OCI-LY3 (cell line): ENCODE data around the gene POLR3GL.

Experiments used
- H2AFZ ChIP-seq: fragments of 200-600, 300-600 bp; shearing (Covaris generic); 2 replicates; pipeline ENCODE4 v1.6.0; 2014; ENCODE audit warnings: antibody characterized with exemption, low read depth, low read length
- H3K27ac ChIP-seq: fragments of 200-600, 300-600 bp; sonication (generic); 2 replicates; pipeline ENCODE4 v1.5.1; 2014; ENCODE audit warnings: mild to moderate bottlenecking, low read length, moderate library complexity, mixed read lengths
- H3K27me3 ChIP-seq: fragments of 200-600, 300-600 bp; sonication (generic); 2 replicates; pipeline ENCODE4 v1.6.1; 2014; ENCODE audit warnings: low read depth, low read length, mixed read lengths
- H3K36me3 ChIP-seq: fragments of 200-600, 300-600 bp; sonication (generic); replicated peaks from 2 replicates; pipeline ENCODE3; 2014; ENCODE audit warnings: low read depth, low read length, mixed read lengths
- H3K4me1 ChIP-seq: fragments of 300-600, 200-600 bp; sonication (generic); 2 replicates; pipeline ENCODE4 v1.6.1; 2014; ENCODE audit warnings: low read length, mixed read lengths
- H3K4me2 ChIP-seq: fragments of 200-600, 300-600 bp; sonication (generic); 2 replicates; pipeline ENCODE4 v1.6.1; 2014; ENCODE audit warnings: low read length, mixed read lengths
- H3K4me3 ChIP-seq: fragments of 300-600, 200-600 bp; sonication (generic); 2 replicates; pipeline ENCODE4 v1.5.1; 2014; ENCODE audit warnings: antibody characterized with exemption, mild to moderate bottlenecking, low read length, moderate library complexity
- H3K79me2 ChIP-seq: fragments of 300-600, 200-600 bp; shearing (Covaris generic); 2 replicates; pipeline ENCODE4 v1.6.1; 2014; ENCODE audit warnings: mild to moderate bottlenecking, low read length, mixed read lengths
- H3K9ac ChIP-seq: fragments of 300-600, 200-600 bp; shearing (Covaris generic); 2 replicates; pipeline ENCODE4 v1.6.0; 2014; ENCODE audit warnings: mild to moderate bottlenecking, low read length, moderate library complexity
- H3K9me3 ChIP-seq: fragments of 200-600, 300-600 bp; shearing (Covaris generic); 2 replicates; pipeline ENCODE4 v1.6.1; 2014; ENCODE audit warnings: low read length, mixed read lengths; ENCODE audit not compliant: insufficient read depth
- H4K20me1 ChIP-seq: fragments of 200-600, 300-600 bp; sonication (generic); 2 replicates; pipeline ENCODE4 v1.6.1; 2016; ENCODE audit warnings: low read length, mixed read lengths; ENCODE audit not compliant: insufficient read depth
- CTCF ChIP-seq: fragments of 200-600, 300-600 bp; sonication (generic); IDR thresholded peaks from 2 replicates; pipeline ENCODE4 v1.5.1; 2014; ENCODE audit warnings: antibody characterized with exemption, low read length, low read depth
- EZH2phosphoT487 ChIP-seq: fragments of 200-600 bp; shearing (Covaris generic); IDR thresholded peaks from 2 replicates; pipeline ENCODE4 v1.6.1; 2018; ENCODE audit warnings: antibody characterized with exemption, mixed run types, low read depth

POLR3GL gene

DNA sequence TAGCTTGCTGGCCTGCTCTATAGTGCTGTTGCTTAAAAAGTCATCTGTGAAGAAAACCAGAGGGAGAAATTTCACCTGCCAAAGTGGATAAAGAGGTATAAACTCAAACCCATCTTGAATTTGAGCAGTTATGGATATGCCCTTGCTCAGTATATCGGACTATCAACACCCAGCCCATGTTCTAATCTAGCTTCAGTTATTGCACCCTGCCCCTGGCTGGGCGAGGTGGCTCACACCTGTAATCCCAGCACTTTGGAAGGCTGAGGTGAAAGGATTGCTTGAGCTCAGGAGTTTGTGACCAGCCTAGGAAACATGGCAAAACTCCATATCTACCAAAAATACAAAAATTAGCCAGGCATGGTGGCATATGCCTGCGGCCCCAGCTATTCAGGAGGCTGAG, 20.0 kb upstream of the POLR3GL start:
- Histone ChIP-seq H2AFZ (no peak overlapping the region), H3K4me1 (no peaks in the 10 kb centered on the region), H3K9ac (no peak overlapping the region), H3K27ac (no peak overlapping the region), H4K20me1 (no peaks in the 10 kb centered on the region), H3K4me2 (no peak overlapping the region), H3K4me3 (no peak overlapping the region), H3K27me3 (no peaks in the 10 kb centered on the region), H3K9me3 (no peaks in the 10 kb centered on the region), H3K79me2 (0 out of 2 replicates have a peak, but pooled peaks cover 2% of the 10 kb centered on the region), H3K36me3 (peaks cover 8% of the 10 kb centered on the region)
- TF ChIP-seq CTCF (no peak), EZH2phosphoT487 (no peak)

DNA sequence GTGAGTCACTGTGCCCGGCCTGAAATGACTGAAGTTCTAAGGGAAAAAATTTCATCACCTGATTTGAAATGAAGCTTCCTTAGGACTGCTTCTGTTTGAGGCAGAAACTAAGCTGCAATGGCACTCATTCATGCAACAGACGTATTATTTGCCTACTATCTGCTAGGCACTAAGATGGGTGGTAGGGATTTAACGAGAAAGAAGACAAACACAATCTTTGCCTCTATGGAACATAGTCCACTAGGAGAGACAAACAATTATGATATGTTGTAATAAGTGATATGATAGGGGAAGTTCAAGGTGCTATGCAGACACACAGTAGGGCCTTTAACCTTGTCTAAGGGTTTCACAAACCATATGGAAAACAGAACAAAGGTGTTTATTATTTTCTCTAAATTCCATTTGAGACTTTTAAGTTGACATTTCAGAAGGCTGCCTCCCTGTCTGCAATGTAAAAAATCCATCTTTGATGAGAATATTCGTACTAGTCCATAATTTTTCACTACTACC, 18.0 kb upstream of the POLR3GL start:
- Histone ChIP-seq H4K20me1 (no peaks in the 10 kb centered on the region), H2AFZ (no peak overlapping the region), H3K27me3 (no peaks in the 10 kb centered on the region), H3K36me3 (peaks cover 6% of the 10 kb centered on the region), H3K9ac (no peak overlapping the region), H3K4me1 (no peaks in the 10 kb centered on the region), H3K4me2 (no peak overlapping the region), H3K4me3 (no peak overlapping the region), H3K9me3 (no peaks in the 10 kb centered on the region), H3K27ac (no peak overlapping the region), H3K79me2 (0 out of 2 replicates have a peak, but pooled peaks cover 2% of the 10 kb centered on the region)
- TF ChIP-seq CTCF, result no peak
- no peak for TF ChIP-seq EZH2phosphoT487

GRCh38 chr1:145947551-145947950, 16.9 kb upstream of the POLR3GL start:
- Histone ChIP-seq H4K20me1 (no peaks in the 10 kb centered on the region), H3K4me1 (no peaks in the 10 kb centered on the region), H3K4me2 (no peak overlapping the region), H3K9me3 (no peaks in the 10 kb centered on the region), H3K79me2 (0 out of 2 replicates have a peak, but pooled peaks cover 5% of the 10 kb centered on the region), H3K36me3 (peaks cover 6% of the 10 kb centered on the region), H2AFZ (no peak overlapping the region), H3K27ac (no peak overlapping the region), H3K4me3 (no peak overlapping the region), H3K27me3 (no peaks in the 10 kb centered on the region), H3K9ac (no peak overlapping the region)
- TF ChIP-seq CTCF (no peak), EZH2phosphoT487 (no peak)

DNA sequence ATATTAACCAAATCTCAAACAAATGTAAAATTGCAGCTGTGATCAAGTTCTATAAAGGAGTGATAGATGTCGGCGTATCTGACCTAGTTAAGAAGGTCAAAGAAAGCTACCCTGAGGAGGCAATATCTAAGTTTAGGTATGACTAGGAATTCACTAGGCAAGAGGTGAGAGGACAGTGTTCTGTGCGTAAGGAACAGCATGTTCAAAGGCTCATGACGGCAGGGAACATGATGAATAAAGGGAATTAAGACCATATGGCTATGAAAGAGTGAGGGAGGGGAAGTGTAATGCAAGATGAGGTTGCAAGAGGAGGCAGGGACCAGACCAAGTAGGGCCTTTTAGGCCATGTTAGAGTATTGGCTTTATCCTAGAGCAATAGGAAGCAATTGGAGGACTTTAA, 15.3 kb upstream of the POLR3GL start:
- H3K79me2 ChIP-seq, result 0 out of 2 replicates have a peak, but pooled peaks cover 9% of the 10 kb centered on the region

More for the DNA sequence above, 15.3 kb upstream of the POLR3GL start:
- Histone ChIP-seq H3K4me1 (no peaks in the 10 kb centered on the region), H2AFZ (no peak overlapping the region), H3K27ac (no peak overlapping the region), H3K9me3 (no peaks in the 10 kb centered on the region), H4K20me1 (no peaks in the 10 kb centered on the region), H3K36me3 (peaks cover 6% of the 10 kb centered on the region), H3K27me3 (no peaks in the 10 kb centered on the region), H3K4me2 (no peak overlapping the region), H3K9ac (no peak overlapping the region), H3K4me3 (no peak overlapping the region)
- TF ChIP-seq CTCF (no peak), EZH2phosphoT487 (no peak)
